ENCODE data around the gene PLXNA1.

PLXNA1 gene

GRCh38 chr3:126937973-126938372, 44.9 kb upstream of the PLXNA1 start:
- Histone ChIP-seq H3K4me1 (ENCODE audit: control extremely low read depth in 1 of 4, control insufficient read depth in 4 of 4, insufficient read depth in 4 of 4, low read length in 3 of 4) (peaks cover 0 to 9% (median 0%) of the 10 kb centered on the region in 4 experiments), H3K9me3 (ENCODE audit: control extremely low read depth in 1 of 5, control insufficient read depth in 4 of 5, insufficient read depth in 2 of 5, low read depth in 1 of 5, low read length in 4 of 5) (no peaks in the 10 kb centered on the region), H3K4me3 (ENCODE audit: control insufficient read depth in 1 of 7, extremely low read depth in 1 of 7, insufficient read depth in 4 of 7, low read depth in 2 of 7, low read length in 6 of 7) (no peak overlapping the region), H3K36me3 (ENCODE audit: control insufficient read depth in 4 of 4, insufficient read depth in 4 of 4, low read length in 3 of 4) (no peaks in the 10 kb centered on the region), H3K27me3 (replicated peaks in 2 of 5; ENCODE audit: control insufficient read depth in 4 of 5, insufficient read depth in 5 of 5, low read length in 4 of 5) (peaks cover 0 to 38% (median 16%) of the 10 kb centered on the region in 5 experiments), H3K27ac (ENCODE audit: insufficient read depth in 1 of 2, low read depth in 1 of 2, low read length in 2 of 2, poor library complexity in 1 of 2, severe bottlenecking in 2 of 2) (no peak overlapping the region)
- CTCF ChIA-PET: no interaction called here
- no peak for DNase-seq
- POLR2A ChIA-PET: no interaction called here
- 97% methylated on average over 6 of the region's 7 CpGs for WGBS (ENCODE audit: insufficient coverage)

- CTCF ChIA-PET: no interaction called here
- Histone ChIP-seq H3K9me3 (ENCODE audit: control extremely low read depth in 1 of 5, control insufficient read depth in 4 of 5, insufficient read depth in 2 of 5, low read depth in 1 of 5, low read length in 4 of 5) (no peaks in the 10 kb centered on the region), H3K4me3 (ENCODE audit: control insufficient read depth in 1 of 7, extremely low read depth in 1 of 7, insufficient read depth in 4 of 7, low read depth in 2 of 7, low read length in 6 of 7) (no peak overlapping the region), H3K36me3 (ENCODE audit: control insufficient read depth in 4 of 4, insufficient read depth in 4 of 4, low read length in 3 of 4) (no peaks in the 10 kb centered on the region), H3K4me1 (ENCODE audit: control extremely low read depth in 1 of 4, control insufficient read depth in 4 of 4, insufficient read depth in 4 of 4, low read length in 3 of 4) (peaks cover 0 to 9% (median 0%) of the 10 kb centered on the region in 4 experiments), H3K27me3 (replicated peaks in 2 of 5; ENCODE audit: control insufficient read depth in 4 of 5, insufficient read depth in 5 of 5, low read length in 4 of 5) (peaks cover 0 to 35% (median 12%) of the 10 kb centered on the region in 5 experiments), H3K27ac (ENCODE audit: insufficient read depth in 1 of 2, low read depth in 1 of 2, low read length in 2 of 2, poor library complexity in 1 of 2, severe bottlenecking in 2 of 2) (no peak overlapping the region)
- DNase-seq: no peak
- WGBS (ENCODE audit: insufficient coverage): 88% methylated on average over 7 of the region's 8 CpGs
- POLR2A ChIA-PET: no interaction called here
Measured at GRCh38 chr3:126938520-126939337, 44.2 kb upstream of the PLXNA1 start.

- H3K4me3 ChIP-seq (ENCODE audit: control insufficient read depth in 1 of 7, extremely low read depth in 1 of 7, insufficient read depth in 4 of 7, low read depth in 2 of 7, low read length in 6 of 7): no peak overlapping the region
- peaks cover 0 to 33% (median 15%) of the 10 kb centered on the region in 5 experiments for H3K27me3 ChIP-seq (replicated peaks in 2 of 5; ENCODE audit: control insufficient read depth in 4 of 5, insufficient read depth in 5 of 5, low read length in 4 of 5)
- 100% methylated on average over 3 of the region's 4 CpGs for WGBS (ENCODE audit: insufficient coverage)
- no peak for DNase-seq
- ChIA-PET POLR2A (no interaction called here), CTCF (no interaction called here)
- peaks cover 0 to 9% (median 0%) of the 10 kb centered on the region in 4 experiments for H3K4me1 ChIP-seq (ENCODE audit: control extremely low read depth in 1 of 4, control insufficient read depth in 4 of 4, insufficient read depth in 4 of 4, low read length in 3 of 4)
- H3K36me3 ChIP-seq (ENCODE audit: control insufficient read depth in 4 of 4, insufficient read depth in 4 of 4, low read length in 3 of 4): no peaks in the 10 kb centered on the region
- no peak overlapping the region for H3K27ac ChIP-seq (ENCODE audit: insufficient read depth in 1 of 2, low read depth in 1 of 2, low read length in 2 of 2, poor library complexity in 1 of 2, severe bottlenecking in 2 of 2)
- H3K9me3 ChIP-seq (ENCODE audit: control extremely low read depth in 1 of 5, control insufficient read depth in 4 of 5, insufficient read depth in 2 of 5, low read depth in 1 of 5, low read length in 4 of 5): no peaks in the 10 kb centered on the region
Measured at GRCh38 chr3:126939338-126939718, 43.6 kb upstream of the PLXNA1 start.

- WGBS (ENCODE audit: insufficient coverage): no CpG with 5 or more reads among the region's 3 CpGs
- ChIA-PET POLR2A (no interaction called here), CTCF (no interaction called here)
- Histone ChIP-seq H3K36me3 (ENCODE audit: control insufficient read depth in 4 of 4, insufficient read depth in 4 of 4, low read length in 3 of 4) (no peaks in the 10 kb centered on the region), H3K27ac (ENCODE audit: insufficient read depth in 1 of 2, low read depth in 1 of 2, low read length in 2 of 2, poor library complexity in 1 of 2, severe bottlenecking in 2 of 2) (no peak overlapping the region), H3K27me3 (replicated peaks in 2 of 5; ENCODE audit: control insufficient read depth in 4 of 5, insufficient read depth in 5 of 5, low read length in 4 of 5) (peaks cover 0 to 33% (median 15%) of the 10 kb centered on the region in 5 experiments), H3K4me3 (ENCODE audit: control insufficient read depth in 1 of 7, extremely low read depth in 1 of 7, insufficient read depth in 4 of 7, low read depth in 2 of 7, low read length in 6 of 7) (no peak overlapping the region), H3K9me3 (ENCODE audit: control extremely low read depth in 1 of 5, control insufficient read depth in 4 of 5, insufficient read depth in 2 of 5, low read depth in 1 of 5, low read length in 4 of 5) (no peaks in the 10 kb centered on the region), H3K4me1 (ENCODE audit: control extremely low read depth in 1 of 4, control insufficient read depth in 4 of 4, insufficient read depth in 4 of 4, low read length in 3 of 4) (peaks cover 0 to 9% (median 0%) of the 10 kb centered on the region in 4 experiments)
- no peak for DNase-seq
Measured at GRCh38 chr3:126939733-126940132, 43.2 kb upstream of the PLXNA1 start.

GRCh38 chr3:126941721-126942270, 41.1 kb upstream of the PLXNA1 start:
- H3K4me1 ChIP-seq (ENCODE audit: control extremely low read depth in 1 of 4, control insufficient read depth in 4 of 4, insufficient read depth in 4 of 4, low read length in 3 of 4): no peaks in the 10 kb centered on the region
- ChIA-PET CTCF (no interaction called here), POLR2A (no interaction called here)
- H3K9me3 ChIP-seq (ENCODE audit: control extremely low read depth in 1 of 5, control insufficient read depth in 4 of 5, insufficient read depth in 2 of 5, low read depth in 1 of 5, low read length in 4 of 5): no peaks in the 10 kb centered on the region
- H3K4me3 ChIP-seq (ENCODE audit: control insufficient read depth in 1 of 7, extremely low read depth in 1 of 7, insufficient read depth in 4 of 7, low read depth in 2 of 7, low read length in 6 of 7): no peak overlapping the region
- WGBS (ENCODE audit: insufficient coverage): 100% methylated on average over 4 of the region's 5 CpGs
- no peak overlapping the region for H3K27ac ChIP-seq (ENCODE audit: insufficient read depth in 1 of 2, low read depth in 1 of 2, low read length in 2 of 2, poor library complexity in 1 of 2, severe bottlenecking in 2 of 2)
- peaks cover 0 to 45% (median 17%) of the 10 kb centered on the region in 5 experiments for H3K27me3 ChIP-seq (replicated peaks in 2 of 5; ENCODE audit: control insufficient read depth in 4 of 5, insufficient read depth in 5 of 5, low read length in 4 of 5)
- DNase-seq: no peak
- no peaks in the 10 kb centered on the region for H3K36me3 ChIP-seq (ENCODE audit: control insufficient read depth in 4 of 4, insufficient read depth in 4 of 4, low read length in 3 of 4)

- peaks cover 0 to 36% (median 10%) of the 10 kb centered on the region in 5 experiments for H3K27me3 ChIP-seq (replicated peaks in 2 of 5; ENCODE audit: control insufficient read depth in 4 of 5, insufficient read depth in 5 of 5, low read length in 4 of 5)
- ChIA-PET POLR2A (no interaction called here), CTCF (no interaction called here)
- no peaks in the 10 kb centered on the region for H3K36me3 ChIP-seq (ENCODE audit: control insufficient read depth in 4 of 4, insufficient read depth in 4 of 4, low read length in 3 of 4)
- no peak overlapping the region for H3K27ac ChIP-seq (ENCODE audit: insufficient read depth in 1 of 2, low read depth in 1 of 2, low read length in 2 of 2, poor library complexity in 1 of 2, severe bottlenecking in 2 of 2)
- H3K4me3 ChIP-seq (ENCODE audit: control insufficient read depth in 1 of 7, extremely low read depth in 1 of 7, insufficient read depth in 4 of 7, low read depth in 2 of 7, low read length in 6 of 7): no peak overlapping the region
- no peak for DNase-seq
- peaks cover 5 to 22% (median 18%) of the 10 kb centered on the region in 4 experiments for H3K4me1 ChIP-seq (ENCODE audit: control extremely low read depth in 1 of 4, control insufficient read depth in 4 of 4, insufficient read depth in 4 of 4, low read length in 3 of 4)
- no peaks in the 10 kb centered on the region for H3K9me3 ChIP-seq (ENCODE audit: control extremely low read depth in 1 of 5, control insufficient read depth in 4 of 5, insufficient read depth in 2 of 5, low read depth in 1 of 5, low read length in 4 of 5)
- WGBS (ENCODE audit: insufficient coverage): 95% methylated on average over 8 of the region's 12 CpGs
Measured at GRCh38 chr3:126944089-126944965, 38.6 kb upstream of the PLXNA1 start.
